RWPE2 (cell line): ENCODE data around the gene SLC39A11.

Experiments used
- ATAC-seq: fragments of 200-7000 bp; cut with Tn5 transposase; 3 replicates; pipeline ENCODE4 v1.9.1; 2021; ENCODE audit warnings: low read depth
- DNase-seq: peaks from one replicate; pipeline ENCODE4 v3.0.0-alpha.2; 2020; ENCODE audit warnings: low spot score
- H3K27ac ChIP-seq: fragments of 450-650 bp; 2 replicates; pipeline ENCODE4 v1.5.1; 2017; ENCODE audit warnings: mild to moderate bottlenecking; ENCODE audit not compliant: poor library complexity, severe bottlenecking
- H3K27me3 ChIP-seq: fragments of 250-450 bp; sonication (Bioruptor Pico); 2 replicates; pipeline ENCODE4 v1.5.1; 2021; ENCODE audit warnings: mild to moderate bottlenecking, moderate library complexity; ENCODE audit not compliant: insufficient read depth, poor library complexity, severe bottlenecking
- H3K36me3 ChIP-seq: fragments of 250-450 bp; sonication (Bioruptor Pico); 2 replicates; pipeline ENCODE4 v1.5.1; 2020; ENCODE audit warnings: low read depth, mild to moderate bottlenecking, moderate library complexity
- H3K4me1 ChIP-seq: fragments of 250-450 bp; sonication (Bioruptor Pico); 2 replicates; pipeline ENCODE4 v1.5.1; 2021; ENCODE audit warnings: mild to moderate bottlenecking, moderate library complexity; ENCODE audit not compliant: insufficient read depth, poor library complexity, severe bottlenecking
- H3K4me3 ChIP-seq: fragments of 250-450 bp; sonication (Bioruptor Pico); 2 replicates; pipeline ENCODE4 v1.5.1; 2021; ENCODE audit warnings: mild to moderate bottlenecking, moderate library complexity; ENCODE audit not compliant: severe bottlenecking
- H3K9me3 ChIP-seq: fragments of 250-450 bp; sonication (Bioruptor Pico); 2 replicates; pipeline ENCODE4 v1.5.1; 2021; ENCODE audit warnings: mild to moderate bottlenecking, moderate library complexity; ENCODE audit not compliant: severe bottlenecking
- CTCF ChIP-seq: fragments of 450-650 bp; IDR thresholded peaks from one replicate; pipeline ENCODE4 v1.5.1; 2017; ENCODE audit warnings: mild to moderate bottlenecking, moderate library complexity; ENCODE audit not compliant: poor library complexity, severe bottlenecking

The SLC39A11 gene

GRCh38 chr17:72810991-72811508, 281.4 kb downstream of the SLC39A11 start:
- TF ChIP-seq CTCF: no peak
- H3K4me3 ChIP-seq: no peak overlapping the region
- DNase-seq (no peak), ATAC-seq (no peak)
- no peaks in the 10 kb centered on the region for H3K27me3 ChIP-seq
- H3K36me3 ChIP-seq: no peaks in the 10 kb centered on the region
- H3K4me1 ChIP-seq: peaks cover 3% of the 10 kb centered on the region
- no peak overlapping the region for H3K27ac ChIP-seq
- H3K9me3 ChIP-seq: no peaks in the 10 kb centered on the region

- Histone ChIP-seq H3K27ac (no peak overlapping the region), H3K27me3 (no peaks in the 10 kb centered on the region), H3K36me3 (no peaks in the 10 kb centered on the region), H3K4me1 (no peaks in the 10 kb centered on the region), H3K9me3 (no peaks in the 10 kb centered on the region), H3K4me3 (no peak overlapping the region)
- no peak for ATAC-seq
- DNase-seq: no peak
- TF ChIP-seq CTCF: no peak
Measured at GRCh38 chr17:72806011-72806410, 286.5 kb downstream of the SLC39A11 start.

GRCh38 chr17:72804949-72805707, 287.4 kb downstream of the SLC39A11 start:
- Histone ChIP-seq H3K36me3 (no peaks in the 10 kb centered on the region), H3K4me1 (no peaks in the 10 kb centered on the region), H3K27me3 (no peaks in the 10 kb centered on the region), H3K9me3 (peaks cover 3% of the 10 kb centered on the region), H3K27ac (no peak overlapping the region), H3K4me3 (no peak overlapping the region)
- DNase-seq (no peak), ATAC-seq (no peak)
- TF ChIP-seq CTCF: no peak

GRCh38 chr17:72802726-72803125, 289.8 kb downstream of the SLC39A11 start:
- H3K4me3 ChIP-seq: no peak overlapping the region
- H3K27me3 ChIP-seq: no peaks in the 10 kb centered on the region
- no peak for TF ChIP-seq CTCF
- H3K27ac ChIP-seq: no peak overlapping the region
- H3K9me3 ChIP-seq: peaks cover 3% of the 10 kb centered on the region
- H3K36me3 ChIP-seq: no peaks in the 10 kb centered on the region
- DNase-seq (no peak), ATAC-seq (no peak)
- no peaks in the 10 kb centered on the region for H3K4me1 ChIP-seq

- Histone ChIP-seq H3K27me3 (no peaks in the 10 kb centered on the region), H3K4me1 (no peaks in the 10 kb centered on the region), H3K4me3 (no peak overlapping the region), H3K36me3 (no peaks in the 10 kb centered on the region), H3K27ac (no peak overlapping the region), H3K9me3 (peaks cover 3% of the 10 kb centered on the region)
- ATAC-seq: no peak
- DNase-seq: no peak
- no peak for TF ChIP-seq CTCF
Measured at GRCh38 chr17:72797142-72797541, 295.3 kb downstream of the SLC39A11 start.
